Ascending aorta (tissue), 2 donors: ENCODE measurements around the gene HTRA3. TPM values are rescaled to one million over a fixed set of nuclear protein-coding genes. Genes with fewer than 3 reads are reported as not detected.

Experiments
- DNase-seq, 2 donors: peaks; one replicate each; pipeline ENCODE4 v3.0.0-alpha.2; 2019; ENCODE audit warnings: low spot score in 2 of 2
- H3K27ac ChIP-seq, 2 donors: fragments of 200-600 bp; sonication (generic); one replicate each; pipeline ENCODE4 v1.5.1; 2016 to 2017; ENCODE audit warnings: mild to moderate bottlenecking in 1 of 2
- H3K27me3 ChIP-seq: fragments of 200-600 bp; sonication (generic); one replicate; pipeline ENCODE4 v1.5.1; 2017
- H3K36me3 ChIP-seq, 2 donors: fragments of 200-600 bp; sonication (generic); one replicate each; pipeline ENCODE4 v1.5.1; 2016
- H3K4me1 ChIP-seq, 2 donors: fragments of 200-600 bp; sonication (generic); one replicate each; pipeline ENCODE4 v1.5.1; 2016 to 2017; ENCODE audit warnings: mild to moderate bottlenecking in 1 of 2
- H3K4me3 ChIP-seq, 2 donors: fragments of 200-600 bp; sonication (generic); one replicate each; pipeline ENCODE4 v1.5.1; 2016 to 2017; ENCODE audit warnings: mild to moderate bottlenecking in 1 of 2
- H3K9me3 ChIP-seq, 2 donors: fragments of 200-600 bp; sonication (generic); one replicate each; pipeline ENCODE4 v1.5.1; 2016
- intact Hi-C: fragments of 100-400 bp; cut with DNase I; formaldehyde crosslinking; loops from one replicate; pipeline ENCODE4 v1.15.1; 2023
- total RNA-seq: library from RNA; depleted of rRNA; stranded (reverse); fragments of >200 nt; gene quantifications from one replicate; pipeline ENCODE4 v1.1.0, GENCODE V29; 2016
- TF ChIP-seq, protein P1 (sequence below), 3 experiments: fragments of 200-600 bp in 2 of 3; fragments of 450-650 bp in 1 of 3; sonication (generic) in 2 of 3; IDR thresholded peaks; one replicate each; pipeline ENCODE4 v1.5.1; 2016 to 2019; ENCODE audit warnings: antibody characterized with exemption in 3 of 3, mild to moderate bottlenecking in 1 of 3, moderate library complexity in 1 of 3

Gene HTRA3
- total RNA-seq, 1 donor from 2014 or later, result 52.6 TPM

GRCh38 chr4:8283161-8283560 is 13.6 kb downstream of the HTRA3 start:
- peaks cover 0 to 9% of the 10 kb centered on the region in 2 donors for H3K4me1 ChIP-seq
- TF ChIP-seq, protein P1, sequence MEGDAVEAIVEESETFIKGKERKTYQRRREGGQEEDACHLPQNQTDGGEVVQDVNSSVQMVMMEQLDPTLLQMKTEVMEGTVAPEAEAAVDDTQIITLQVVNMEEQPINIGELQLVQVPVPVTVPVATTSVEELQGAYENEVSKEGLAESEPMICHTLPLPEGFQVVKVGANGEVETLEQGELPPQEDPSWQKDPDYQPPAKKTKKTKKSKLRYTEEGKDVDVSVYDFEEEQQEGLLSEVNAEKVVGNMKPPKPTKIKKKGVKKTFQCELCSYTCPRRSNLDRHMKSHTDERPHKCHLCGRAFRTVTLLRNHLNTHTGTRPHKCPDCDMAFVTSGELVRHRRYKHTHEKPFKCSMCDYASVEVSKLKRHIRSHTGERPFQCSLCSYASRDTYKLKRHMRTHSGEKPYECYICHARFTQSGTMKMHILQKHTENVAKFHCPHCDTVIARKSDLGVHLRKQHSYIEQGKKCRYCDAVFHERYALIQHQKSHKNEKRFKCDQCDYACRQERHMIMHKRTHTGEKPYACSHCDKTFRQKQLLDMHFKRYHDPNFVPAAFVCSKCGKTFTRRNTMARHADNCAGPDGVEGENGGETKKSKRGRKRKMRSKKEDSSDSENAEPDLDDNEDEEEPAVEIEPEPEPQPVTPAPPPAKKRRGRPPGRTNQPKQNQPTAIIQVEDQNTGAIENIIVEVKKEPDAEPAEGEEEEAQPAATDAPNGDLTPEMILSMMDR (IDR thresholded peaks at IDR 0.05), result no peak
- no peaks in the 10 kb centered on the region for H3K9me3 ChIP-seq
- H3K27ac ChIP-seq, result no peak overlapping the region
- no peak overlapping the region for H3K4me3 ChIP-seq
- intact Hi-C loops, result no loop called here
- DNase-seq, result no peak
- H3K27me3 ChIP-seq, result no peaks in the 10 kb centered on the region
- H3K36me3 ChIP-seq, result no peaks in the 10 kb centered on the region

DNA sequence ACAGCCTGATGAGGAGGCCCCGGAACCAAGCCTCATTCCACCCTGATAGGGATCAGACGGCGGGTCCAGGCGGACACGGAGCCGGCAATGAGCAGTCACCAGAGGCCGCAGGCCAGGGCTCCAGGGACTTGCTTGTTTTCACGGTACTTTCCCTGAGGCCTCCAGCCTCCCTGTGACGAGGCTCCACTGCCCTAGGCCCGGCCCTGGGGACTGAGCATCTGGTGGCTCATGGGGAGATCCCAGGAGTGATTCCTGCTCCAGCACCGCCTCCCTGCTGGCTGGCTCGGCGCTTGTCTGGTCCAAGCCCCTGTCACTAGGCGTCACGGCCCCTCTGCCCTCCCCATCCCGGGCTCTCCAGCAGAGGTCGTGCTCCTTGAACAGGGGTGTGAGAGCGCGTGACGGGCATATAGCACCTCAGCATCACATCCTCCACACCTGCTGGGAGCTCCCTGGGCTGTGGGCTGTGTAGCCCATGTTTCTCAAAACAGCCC is 14.1 kb downstream of the HTRA3 start:
- peaks cover 0 to 6% of the 10 kb centered on the region in 2 donors for H3K4me1 ChIP-seq
- DNase-seq, result no peak
- TF ChIP-seq, protein P1 (IDR thresholded peaks at IDR 0.05), result no peak
- H3K9me3 ChIP-seq, result no peaks in the 10 kb centered on the region
- H3K27ac ChIP-seq, result no peak overlapping the region
- no peaks in the 10 kb centered on the region for H3K36me3 ChIP-seq
- no peak overlapping the region for H3K4me3 ChIP-seq
- intact Hi-C loops, result no loop called here
- no peaks in the 10 kb centered on the region for H3K27me3 ChIP-seq

- no peak for DNase-seq
- H3K27ac ChIP-seq, result no peak overlapping the region
- H3K9me3 ChIP-seq, result no peaks in the 10 kb centered on the region
- no peaks in the 10 kb centered on the region for H3K36me3 ChIP-seq
- TF ChIP-seq, protein P1 (IDR thresholded peaks at IDR 0.05), result no peak
- no peak overlapping the region for H3K4me3 ChIP-seq
- H3K27me3 ChIP-seq, result no peaks in the 10 kb centered on the region
- intact Hi-C loops, result no loop called here
- peaks cover 0 to 6% of the 10 kb centered on the region in 2 donors for H3K4me1 ChIP-seq
Observed at GRCh38 chr4:8284391-8284790, 14.8 kb downstream of the HTRA3 start.

- peaks cover 0 to 6% of the 10 kb centered on the region in 2 donors for H3K4me1 ChIP-seq
- H3K9me3 ChIP-seq, result no peaks in the 10 kb centered on the region
- DNase-seq, result no peak
Observed at GRCh38 chr4:8285143-8285975, 15.8 kb downstream of the HTRA3 start.

GRCh38 chr4:8285976-8286718 is 16.6 kb downstream of the HTRA3 start:
- DNase-seq, result no peak
- Histone ChIP-seq H3K4me3 (no peak overlapping the region), H3K27ac (no peak overlapping the region), H3K27me3 (no peaks in the 10 kb centered on the region), H3K36me3 (no peaks in the 10 kb centered on the region), H3K9me3 (no peaks in the 10 kb centered on the region), H3K4me1 (peaks cover 0 to 5% of the 10 kb centered on the region in 2 donors)
- TF ChIP-seq, protein P1 (IDR thresholded peaks at IDR 0.05), result no peak
- intact Hi-C loops, result no loop called here

More at GRCh38 chr4:8285143-8285975, 15.8 kb downstream of the HTRA3 start:
- Histone ChIP-seq H3K27ac (no peak overlapping the region), H3K36me3 (no peaks in the 10 kb centered on the region), H3K4me3 (no peak overlapping the region), H3K27me3 (no peaks in the 10 kb centered on the region)
- intact Hi-C loops, result no loop called here
- TF ChIP-seq, protein P1 (IDR thresholded peaks at IDR 0.05), result no peak
